ENCODE data around the gene ADAT3. TPM values are rescaled to one million over a fixed set of nuclear protein-coding genes. Genes with fewer than 3 reads are reported as not detected.
"Not testable (repeated sequence)": the region's sequence is repeated elsewhere in the genome, so short reads cannot be mapped to it uniquely, and the experiment has no call there.

ADAT3 gene
- polyA plus RNA-seq, 1 of the 3 experiments (the other 2 are of a cell fraction): 2.8 TPM

- TF ChIP-seq, protein P1, sequence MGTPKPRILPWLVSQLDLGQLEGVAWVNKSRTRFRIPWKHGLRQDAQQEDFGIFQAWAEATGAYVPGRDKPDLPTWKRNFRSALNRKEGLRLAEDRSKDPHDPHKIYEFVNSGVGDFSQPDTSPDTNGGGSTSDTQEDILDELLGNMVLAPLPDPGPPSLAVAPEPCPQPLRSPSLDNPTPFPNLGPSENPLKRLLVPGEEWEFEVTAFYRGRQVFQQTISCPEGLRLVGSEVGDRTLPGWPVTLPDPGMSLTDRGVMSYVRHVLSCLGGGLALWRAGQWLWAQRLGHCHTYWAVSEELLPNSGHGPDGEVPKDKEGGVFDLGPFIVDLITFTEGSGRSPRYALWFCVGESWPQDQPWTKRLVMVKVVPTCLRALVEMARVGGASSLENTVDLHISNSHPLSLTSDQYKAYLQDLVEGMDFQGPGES (IDR thresholded peaks at IDR 0.05; ENCODE audit: low read depth, low read length): no peak
- TF ChIP-seq GABPA (IDR thresholded peaks at IDR 0.05; ENCODE audit: low read depth) (peak; percentile 88), SMC3 (IDR thresholded peaks at IDR 0.05; ENCODE audit: low read depth, low read length) (no peak), RCOR1 (IDR thresholded peaks at IDR 0.05; ENCODE audit: low read length) (0 out of 2 replicates have a peak, but pooled peaks have one; percentile 14), MAX (IDR thresholded peaks at IDR 0.05; ENCODE audit: low read depth) (peak; percentile 90), MXI1 (IDR thresholded peaks at IDR 0.05; ENCODE audit: low read depth, low read length) (peak; percentile 94), ELF1 (IDR thresholded peaks at IDR 0.05) (peak; percentile 96), CHD2 (IDR thresholded peaks at IDR 0.05; ENCODE audit: low read length, partially characterized antibody) (peak; percentile 53), SIN3A (IDR thresholded peaks at IDR 0.05; ENCODE audit: borderline replicate concordance, low read depth, low read length) (peak; percentile 94)
- TF ChIP-seq, protein P2, sequence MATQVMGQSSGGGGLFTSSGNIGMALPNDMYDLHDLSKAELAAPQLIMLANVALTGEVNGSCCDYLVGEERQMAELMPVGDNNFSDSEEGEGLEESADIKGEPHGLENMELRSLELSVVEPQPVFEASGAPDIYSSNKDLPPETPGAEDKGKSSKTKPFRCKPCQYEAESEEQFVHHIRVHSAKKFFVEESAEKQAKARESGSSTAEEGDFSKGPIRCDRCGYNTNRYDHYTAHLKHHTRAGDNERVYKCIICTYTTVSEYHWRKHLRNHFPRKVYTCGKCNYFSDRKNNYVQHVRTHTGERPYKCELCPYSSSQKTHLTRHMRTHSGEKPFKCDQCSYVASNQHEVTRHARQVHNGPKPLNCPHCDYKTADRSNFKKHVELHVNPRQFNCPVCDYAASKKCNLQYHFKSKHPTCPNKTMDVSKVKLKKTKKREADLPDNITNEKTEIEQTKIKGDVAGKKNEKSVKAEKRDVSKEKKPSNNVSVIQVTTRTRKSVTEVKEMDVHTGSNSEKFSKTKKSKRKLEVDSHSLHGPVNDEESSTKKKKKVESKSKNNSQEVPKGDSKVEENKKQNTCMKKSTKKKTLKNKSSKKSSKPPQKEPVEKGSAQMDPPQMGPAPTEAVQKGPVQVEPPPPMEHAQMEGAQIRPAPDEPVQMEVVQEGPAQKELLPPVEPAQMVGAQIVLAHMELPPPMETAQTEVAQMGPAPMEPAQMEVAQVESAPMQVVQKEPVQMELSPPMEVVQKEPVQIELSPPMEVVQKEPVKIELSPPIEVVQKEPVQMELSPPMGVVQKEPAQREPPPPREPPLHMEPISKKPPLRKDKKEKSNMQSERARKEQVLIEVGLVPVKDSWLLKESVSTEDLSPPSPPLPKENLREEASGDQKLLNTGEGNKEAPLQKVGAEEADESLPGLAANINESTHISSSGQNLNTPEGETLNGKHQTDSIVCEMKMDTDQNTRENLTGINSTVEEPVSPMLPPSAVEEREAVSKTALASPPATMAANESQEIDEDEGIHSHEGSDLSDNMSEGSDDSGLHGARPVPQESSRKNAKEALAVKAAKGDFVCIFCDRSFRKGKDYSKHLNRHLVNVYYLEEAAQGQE (IDR thresholded peaks at IDR 0.05; ENCODE audit: low read depth, low read length): 0 out of 2 replicates have a peak, but pooled peaks have one; percentile 18
- TF ChIP-seq, protein P3, sequence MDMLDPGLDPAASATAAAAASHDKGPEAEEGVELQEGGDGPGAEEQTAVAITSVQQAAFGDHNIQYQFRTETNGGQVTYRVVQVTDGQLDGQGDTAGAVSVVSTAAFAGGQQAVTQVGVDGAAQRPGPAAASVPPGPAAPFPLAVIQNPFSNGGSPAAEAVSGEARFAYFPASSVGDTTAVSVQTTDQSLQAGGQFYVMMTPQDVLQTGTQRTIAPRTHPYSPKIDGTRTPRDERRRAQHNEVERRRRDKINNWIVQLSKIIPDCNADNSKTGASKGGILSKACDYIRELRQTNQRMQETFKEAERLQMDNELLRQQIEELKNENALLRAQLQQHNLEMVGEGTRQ (IDR thresholded peaks at IDR 0.05; ENCODE audit: borderline replicate concordance, low read depth, low read length): peak; percentile 93
- TF ChIP-seq, protein P4, sequence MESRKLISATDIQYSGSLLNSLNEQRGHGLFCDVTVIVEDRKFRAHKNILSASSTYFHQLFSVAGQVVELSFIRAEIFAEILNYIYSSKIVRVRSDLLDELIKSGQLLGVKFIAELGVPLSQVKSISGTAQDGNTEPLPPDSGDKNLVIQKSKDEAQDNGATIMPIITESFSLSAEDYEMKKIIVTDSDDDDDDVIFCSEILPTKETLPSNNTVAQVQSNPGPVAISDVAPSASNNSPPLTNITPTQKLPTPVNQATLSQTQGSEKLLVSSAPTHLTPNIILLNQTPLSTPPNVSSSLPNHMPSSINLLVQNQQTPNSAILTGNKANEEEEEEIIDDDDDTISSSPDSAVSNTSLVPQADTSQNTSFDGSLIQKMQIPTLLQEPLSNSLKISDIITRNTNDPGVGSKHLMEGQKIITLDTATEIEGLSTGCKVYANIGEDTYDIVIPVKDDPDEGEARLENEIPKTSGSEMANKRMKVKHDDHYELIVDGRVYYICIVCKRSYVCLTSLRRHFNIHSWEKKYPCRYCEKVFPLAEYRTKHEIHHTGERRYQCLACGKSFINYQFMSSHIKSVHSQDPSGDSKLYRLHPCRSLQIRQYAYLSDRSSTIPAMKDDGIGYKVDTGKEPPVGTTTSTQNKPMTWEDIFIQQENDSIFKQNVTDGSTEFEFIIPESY (IDR thresholded peaks at IDR 0.05; ENCODE audit: borderline replicate concordance, low read depth): 0 out of 2 replicates have a peak, but pooled peaks have one; percentile 58
These were observed 29.3 kb upstream of the ADAT3 start (continued) for GRCh38 chr19:1875646-1876495.

GRCh38 chr19:1876496-1877279, 28.5 kb upstream of the ADAT3 start:
- CTCF ChIA-PET: interaction anchor here (0.6 to 1.6 kb wide), 6 partner anchors 21 to 301 kb away, joined by 3 to 6 read pairs (median 4); no protein-coding TSS in a partner anchor
- not testable (repeated sequence) for H3K27me3 ChIP-seq (ENCODE audit: insufficient read depth); H3K9me2 ChIP-seq; H3K9me3 ChIP-seq; DNase-seq; H2AFZ ChIP-seq (ENCODE audit: low read depth)
- H3K4me3 ChIP-seq (ENCODE audit: low read depth in 2 of 2, low read length in 1 of 2): peak overlapping the region; percentile 83 to 91
- peak overlapping the region; percentile 80 for H3K9ac ChIP-seq
- peaks cover 21% of the 10 kb centered on the region for H4K20me1 ChIP-seq (ENCODE audit: insufficient read depth)
- peaks cover 0 to 13% of the 10 kb centered on the region in 2 experiments for H3K36me3 ChIP-seq (replicated peaks in 1 of 2; ENCODE audit: control insufficient read depth in 1 of 2, insufficient read depth in 2 of 2, low read length in 1 of 2)
- POLR2A ChIA-PET: interaction anchor here (1.2 to 1.3 kb wide), 2 partner anchors 8 to 12 kb away, joined by 7 read pairs; partner anchors contain the start of gene ABHD17A
- H3F3A ChIP-seq (replicated peaks; ENCODE audit: insufficient read depth): peaks cover 12% of the 10 kb centered on the region
- WGBS (ENCODE audit: low lambda C conversion rate): 69% methylated on average over 27 of the region's 53 CpGs
- peaks cover 16 to 26% of the 10 kb centered on the region in 2 experiments for H3K4me1 ChIP-seq (ENCODE audit: control insufficient read depth in 1 of 2, insufficient read depth in 2 of 2, low read depth in 1 of 2, low read length in 1 of 2)
- H3K4me2 ChIP-seq: peak overlapping the region; percentile 84
- H3K79me2 ChIP-seq (ENCODE audit: insufficient read depth): peaks cover 54% of the 10 kb centered on the region
- H3K27ac ChIP-seq (ENCODE audit: low read depth in 2 of 2, low read length in 1 of 2): peak overlapping the region; percentile 78 to 87

DNA sequence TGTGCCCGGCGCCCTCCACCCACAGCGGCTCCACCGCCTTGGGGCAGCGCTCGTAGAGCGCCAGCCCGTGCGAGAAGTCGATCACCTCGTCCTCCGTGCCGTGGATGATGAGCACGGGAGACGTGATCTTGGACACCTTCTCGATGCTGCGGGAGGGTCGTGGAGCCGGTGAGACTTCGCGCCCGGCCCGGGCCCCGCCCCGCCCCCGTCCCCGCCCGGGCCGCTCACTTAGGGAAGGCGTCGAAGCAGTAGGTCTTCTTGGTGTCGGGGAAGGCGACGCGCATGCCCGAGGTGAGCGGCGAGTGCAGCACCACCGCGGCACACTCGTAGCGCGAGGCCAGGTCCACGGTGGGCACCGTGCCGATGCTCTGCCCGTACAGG, 27.9 kb upstream of the ADAT3 start:
- H3K9ac ChIP-seq; H2AFZ ChIP-seq (ENCODE audit: low read depth); H3K9me3 ChIP-seq; POLR2A ChIA-PET; DNase-seq; H3K9me2 ChIP-seq; H3K27me3 ChIP-seq (ENCODE audit: insufficient read depth); H3K4me2 ChIP-seq; H3K27ac ChIP-seq (ENCODE audit: low read depth in 2 of 2, low read length in 1 of 2); H3K4me3 ChIP-seq (ENCODE audit: low read depth in 2 of 2, low read length in 1 of 2): not testable (repeated sequence)
- H3K79me2 ChIP-seq (ENCODE audit: insufficient read depth): peaks cover 54% of the 10 kb centered on the region
- H3K4me1 ChIP-seq (ENCODE audit: control insufficient read depth in 1 of 2, insufficient read depth in 2 of 2, low read depth in 1 of 2, low read length in 1 of 2): peaks cover 16 to 26% of the 10 kb centered on the region in 2 experiments
- WGBS (ENCODE audit: low lambda C conversion rate): 95% methylated on average over 21 of the region's 47 CpGs
- CTCF ChIA-PET: interaction anchor here (1.4 to 1.6 kb wide), 2 partner anchors 20 to 39 kb away, joined by 6 read pairs; no protein-coding TSS in a partner anchor
- peaks cover 12% of the 10 kb centered on the region for H3F3A ChIP-seq (replicated peaks; ENCODE audit: insufficient read depth)
- H4K20me1 ChIP-seq (ENCODE audit: insufficient read depth): peaks cover 27% of the 10 kb centered on the region
- H3K36me3 ChIP-seq (replicated peaks in 1 of 2; ENCODE audit: control insufficient read depth in 1 of 2, insufficient read depth in 2 of 2, low read length in 1 of 2): peaks cover 0 to 13% of the 10 kb centered on the region in 2 experiments
